Measurements from ENCODE around the gene NDUFA8.

The NDUFA8 gene

DNA sequence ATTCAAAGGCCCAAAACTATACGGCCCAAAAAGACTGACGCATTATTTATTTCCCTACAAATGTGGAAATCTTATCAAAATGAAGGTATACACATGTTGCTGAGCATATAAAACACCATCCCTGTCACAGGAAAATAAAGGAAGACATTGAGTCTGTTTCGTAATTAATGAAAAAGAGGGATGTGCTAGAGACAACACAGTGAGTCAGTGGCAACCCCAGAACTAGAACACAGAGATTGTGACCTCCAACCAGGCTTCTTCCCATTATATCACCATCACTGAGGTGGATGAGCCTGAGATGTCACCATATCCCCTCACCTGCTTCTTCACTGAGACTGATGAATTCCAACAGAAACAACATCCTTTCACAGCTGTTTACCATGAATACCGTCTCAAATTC lies 3.8 kb downstream of the NDUFA8 start:
- no peak overlapping the region for H3K27ac ChIP-seq
- TF ChIP-seq, protein P1, sequence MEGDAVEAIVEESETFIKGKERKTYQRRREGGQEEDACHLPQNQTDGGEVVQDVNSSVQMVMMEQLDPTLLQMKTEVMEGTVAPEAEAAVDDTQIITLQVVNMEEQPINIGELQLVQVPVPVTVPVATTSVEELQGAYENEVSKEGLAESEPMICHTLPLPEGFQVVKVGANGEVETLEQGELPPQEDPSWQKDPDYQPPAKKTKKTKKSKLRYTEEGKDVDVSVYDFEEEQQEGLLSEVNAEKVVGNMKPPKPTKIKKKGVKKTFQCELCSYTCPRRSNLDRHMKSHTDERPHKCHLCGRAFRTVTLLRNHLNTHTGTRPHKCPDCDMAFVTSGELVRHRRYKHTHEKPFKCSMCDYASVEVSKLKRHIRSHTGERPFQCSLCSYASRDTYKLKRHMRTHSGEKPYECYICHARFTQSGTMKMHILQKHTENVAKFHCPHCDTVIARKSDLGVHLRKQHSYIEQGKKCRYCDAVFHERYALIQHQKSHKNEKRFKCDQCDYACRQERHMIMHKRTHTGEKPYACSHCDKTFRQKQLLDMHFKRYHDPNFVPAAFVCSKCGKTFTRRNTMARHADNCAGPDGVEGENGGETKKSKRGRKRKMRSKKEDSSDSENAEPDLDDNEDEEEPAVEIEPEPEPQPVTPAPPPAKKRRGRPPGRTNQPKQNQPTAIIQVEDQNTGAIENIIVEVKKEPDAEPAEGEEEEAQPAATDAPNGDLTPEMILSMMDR (IDR thresholded peaks at IDR 0.05) = no peak
- no peak for DNase-seq (ENCODE audit: low spot score)
- H3K4me3 ChIP-seq = no peak overlapping the region

DNA sequence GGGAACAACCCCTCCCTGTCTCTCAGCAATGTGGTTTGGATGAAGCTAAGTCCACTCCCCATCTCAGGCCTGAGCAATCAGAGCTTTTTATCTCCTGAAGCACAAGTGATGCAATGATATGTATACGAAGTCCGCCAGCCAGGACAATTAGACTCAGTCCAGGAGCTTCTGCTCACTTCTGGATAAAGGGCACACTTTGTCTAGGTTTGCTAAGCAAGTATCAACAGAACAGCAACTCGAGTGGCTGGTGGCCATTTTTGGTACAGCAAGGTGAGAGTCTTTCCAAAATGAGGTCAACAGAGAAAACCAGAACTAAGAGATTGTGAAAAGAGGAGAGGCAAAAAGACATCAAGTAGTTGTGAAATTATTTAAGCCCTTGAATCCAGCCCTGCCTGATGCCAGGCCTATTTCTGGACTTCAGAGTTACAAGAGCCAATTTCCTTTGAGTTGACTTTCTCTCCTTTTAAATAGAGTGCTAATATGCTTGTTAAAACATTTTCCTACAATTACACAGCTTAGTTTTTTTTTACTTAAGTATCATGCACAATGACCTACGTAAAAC lies 8.2 kb downstream of the NDUFA8 start:
- no peak overlapping the region for H3K27ac ChIP-seq
- no peak for DNase-seq (ENCODE audit: low spot score)
- TF ChIP-seq, protein P1 (IDR thresholded peaks at IDR 0.05) = no peak

DNA sequence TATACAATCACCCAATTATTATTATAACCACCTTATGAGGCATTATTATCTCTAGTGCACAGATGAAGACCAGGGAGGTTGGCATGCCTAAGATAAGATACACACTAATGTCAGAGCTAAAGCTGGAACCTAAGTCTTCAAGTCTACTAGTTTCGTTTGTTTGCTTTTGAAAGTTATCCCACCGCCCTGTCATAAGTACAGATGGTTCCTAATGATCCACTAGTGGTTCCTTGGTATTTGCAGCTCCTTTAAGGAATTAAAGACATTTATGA lies 14.1 kb downstream of the NDUFA8 start:
- TF ChIP-seq, protein P1 (IDR thresholded peaks at IDR 0.05) = no peak
- H3K27ac ChIP-seq = no peak overlapping the region
- DNase-seq (ENCODE audit: low spot score) = no peak
- H3K4me3 ChIP-seq = no peak overlapping the region

More for the DNA sequence above, 8.2 kb downstream of the NDUFA8 start:
- no peak overlapping the region for H3K4me3 ChIP-seq

DNA sequence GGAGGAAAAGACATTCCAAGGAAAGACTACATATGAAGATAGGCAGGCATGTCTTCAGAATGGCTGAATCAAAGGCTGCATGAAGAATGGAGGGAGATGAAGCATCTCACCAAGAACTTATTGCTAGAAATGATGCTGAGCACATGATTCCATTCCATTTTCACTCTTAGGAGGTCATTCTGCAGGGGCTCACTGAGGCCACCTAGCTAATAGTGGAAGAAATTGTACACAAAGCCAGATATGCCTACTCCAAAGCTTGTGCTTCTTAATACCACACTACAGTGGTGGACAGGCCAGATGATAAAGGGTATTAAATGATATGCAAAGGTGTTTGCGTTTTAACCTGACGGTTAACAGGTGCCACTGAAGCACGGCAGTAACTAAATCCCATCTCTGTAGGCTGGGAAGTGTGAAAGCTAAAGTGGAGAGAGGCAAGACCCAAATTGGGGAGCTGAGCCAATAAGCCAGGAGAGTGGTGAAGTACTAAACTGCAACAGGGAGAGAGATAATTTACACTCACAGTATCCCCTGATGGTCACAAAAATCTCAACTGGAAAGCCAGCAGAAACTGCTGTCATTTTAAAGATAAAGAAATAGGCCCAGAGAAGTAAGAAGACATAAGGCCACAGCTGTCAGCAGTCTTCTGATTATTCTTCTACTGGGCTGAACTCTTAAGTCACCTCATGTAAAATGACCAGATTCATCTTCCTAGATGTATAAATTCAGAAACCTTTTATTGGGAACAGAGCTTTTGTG lies 14.6 kb downstream of the NDUFA8 start:
- no peak overlapping the region for H3K4me3 ChIP-seq
- no peak overlapping the region for H3K27ac ChIP-seq
- no peak for DNase-seq (ENCODE audit: low spot score)
- TF ChIP-seq, protein P1 (IDR thresholded peaks at IDR 0.05) = no peak

DNA sequence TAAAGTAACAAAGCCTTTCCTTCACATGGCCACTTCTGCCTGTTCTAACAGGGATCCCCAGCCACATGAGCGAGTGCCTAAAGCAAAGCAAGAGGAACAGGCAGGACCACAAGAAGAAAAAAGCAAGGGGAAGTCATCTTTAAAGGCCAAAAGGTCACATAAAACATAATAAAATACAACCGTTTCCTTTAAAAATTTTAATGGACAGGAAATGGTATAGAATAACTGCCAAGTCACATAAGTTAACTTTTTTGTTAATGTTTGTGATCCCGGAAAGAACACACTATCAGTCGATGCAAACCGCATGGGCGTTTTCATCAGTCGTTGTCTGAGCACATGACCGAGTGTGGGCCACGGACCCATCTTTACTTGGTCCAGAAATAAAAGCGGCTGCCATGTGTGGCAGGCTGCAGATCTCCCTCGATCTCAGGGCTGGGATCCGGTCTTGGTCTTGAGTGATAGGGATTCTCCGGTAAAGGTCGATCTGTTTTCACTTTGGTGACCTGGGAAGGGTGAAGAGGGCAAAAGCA lies 15.6 kb downstream of the NDUFA8 start:
- H3K4me3 ChIP-seq = no peak overlapping the region
- TF ChIP-seq, protein P1 (IDR thresholded peaks at IDR 0.05) = no peak
- H3K27ac ChIP-seq = no peak overlapping the region
- DNase-seq (ENCODE audit: low spot score) = no peak

DNA sequence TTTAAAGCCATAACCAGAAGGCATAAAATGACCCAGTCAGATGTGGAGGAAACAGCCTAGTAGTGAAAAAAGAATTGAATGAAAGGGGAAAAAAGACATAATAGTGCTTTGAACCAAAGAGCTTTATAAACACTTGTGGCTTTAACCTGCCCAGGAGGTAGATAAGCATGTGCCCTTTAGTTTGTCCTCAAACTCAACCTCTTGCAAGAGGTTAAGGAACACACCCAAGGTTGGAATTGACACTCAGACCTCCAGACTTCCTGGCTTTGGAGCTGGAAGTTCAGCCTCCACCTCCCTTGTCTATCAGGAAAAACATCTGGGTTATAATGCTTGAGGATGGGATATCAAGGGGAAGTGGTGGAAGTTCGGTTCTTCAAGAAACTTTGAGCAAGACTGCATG lies 16.3 kb downstream of the NDUFA8 start:
- DNase-seq (ENCODE audit: low spot score) = no peak
- TF ChIP-seq, protein P1 (IDR thresholded peaks at IDR 0.05) = no peak
- Histone ChIP-seq H3K4me3 (no peak overlapping the region), H3K27ac (no peak overlapping the region)

DNA sequence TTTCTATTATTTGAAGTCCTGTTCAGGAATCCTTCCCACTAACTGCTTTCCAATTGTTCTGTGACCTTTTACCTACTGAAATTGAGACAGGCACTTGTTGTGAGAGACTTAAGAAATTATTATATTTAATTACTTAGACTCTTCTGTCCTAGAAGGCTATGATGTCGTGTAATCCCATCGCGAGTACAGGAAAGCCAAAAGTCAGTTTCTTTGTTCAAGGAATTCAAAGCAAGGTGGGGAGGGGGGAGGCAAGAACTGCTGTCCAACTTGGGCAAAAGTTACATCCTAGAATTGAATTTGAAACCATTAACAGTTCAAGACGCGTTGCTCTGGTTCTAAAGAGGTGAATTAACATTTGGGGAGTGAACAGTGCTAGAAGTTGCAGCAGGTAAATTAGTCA lies 17.9 kb downstream of the NDUFA8 start:
- H3K27ac ChIP-seq = peak overlapping the region in 1 of 2 donors; percentile 7
- no peak for DNase-seq (ENCODE audit: low spot score)
- no peak overlapping the region for H3K4me3 ChIP-seq
- TF ChIP-seq, protein P1 (IDR thresholded peaks at IDR 0.05) = no peak
